Ishikawa (cell line): ENCODE results near the gene VAMP4.

Source experiments
- CEBPB ChIP-seq: IDR thresholded peaks from 2 replicates; pipeline ENCODE4 v1.6.1; 2012
- CREB1 ChIP-seq: IDR thresholded peaks from 2 replicates; pipeline ENCODE4 v1.6.1; 2012; ENCODE audit warnings: low read depth
- EP300 ChIP-seq: IDR thresholded peaks from 2 replicates; pipeline ENCODE4 v1.6.1; 2012; ENCODE audit warnings: borderline replicate concordance
- FOXM1 ChIP-seq: IDR thresholded peaks from 2 replicates; pipeline ENCODE4 v1.6.1; 2012; ENCODE audit warnings: low read depth, borderline replicate concordance
- MAX ChIP-seq: IDR thresholded peaks from 2 replicates; pipeline ENCODE4 v1.6.1; 2012
- RAD21 ChIP-seq: IDR thresholded peaks from 2 replicates; pipeline ENCODE4 v1.6.1; 2012; ENCODE audit warnings: low read depth
- TAF1 ChIP-seq: IDR thresholded peaks from 2 replicates; pipeline ENCODE4 v1.6.1; 2012; ENCODE audit warnings: low read depth, mild to moderate bottlenecking
- TCF12 ChIP-seq: IDR thresholded peaks from 2 replicates; pipeline ENCODE4 v1.6.1; 2012; ENCODE audit warnings: low read depth
- USF1 ChIP-seq: IDR thresholded peaks from 2 replicates; pipeline ENCODE4 v1.6.1; 2012
- YY1 ChIP-seq: IDR thresholded peaks from 2 replicates; pipeline ENCODE4 v1.6.1; 2012; ENCODE audit warnings: low read depth
- TF ChIP-seq, protein P1 (sequence below): IDR thresholded peaks from 2 replicates; pipeline ENCODE4 v1.6.1; 2012; ENCODE audit warnings: low read depth, mild to moderate bottlenecking

DNA sequence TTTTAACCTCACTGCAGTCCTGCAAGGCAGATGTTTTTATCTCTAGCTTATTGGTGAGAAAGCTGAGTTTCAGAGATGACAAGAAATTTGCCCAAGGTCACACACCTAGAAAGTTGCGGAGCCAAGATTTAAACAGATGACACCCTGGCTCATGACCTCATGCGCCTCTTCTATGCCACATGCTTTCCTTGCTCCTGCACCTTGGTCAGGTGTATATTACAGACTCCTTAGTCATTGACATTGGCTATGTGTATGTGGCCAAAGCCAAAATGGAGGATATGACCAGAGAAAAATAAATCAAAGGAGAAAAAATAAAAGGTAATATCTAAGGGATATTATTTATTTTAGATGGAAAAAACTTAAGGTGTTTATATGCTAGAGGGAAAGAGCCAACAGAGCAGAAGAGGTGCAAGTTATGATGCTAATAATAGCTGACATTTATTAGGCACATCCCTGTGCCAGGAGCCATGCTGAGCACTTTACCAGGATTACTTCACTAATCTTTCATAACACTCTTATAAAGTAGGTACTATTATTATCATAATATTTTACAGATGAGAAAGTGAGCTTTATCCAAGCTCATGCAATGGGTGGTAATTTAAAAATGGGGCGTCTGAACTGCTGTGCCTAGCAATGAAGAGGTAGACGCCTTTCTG lies 75.6 kb downstream of the VAMP4 start:
- no peak for TF ChIP-seq TCF12
- no peak for TF ChIP-seq YY1
- no peak for TF ChIP-seq EP300
- no peak for TF ChIP-seq CEBPB
- no peak for TF ChIP-seq TAF1
- TF ChIP-seq, protein P1, sequence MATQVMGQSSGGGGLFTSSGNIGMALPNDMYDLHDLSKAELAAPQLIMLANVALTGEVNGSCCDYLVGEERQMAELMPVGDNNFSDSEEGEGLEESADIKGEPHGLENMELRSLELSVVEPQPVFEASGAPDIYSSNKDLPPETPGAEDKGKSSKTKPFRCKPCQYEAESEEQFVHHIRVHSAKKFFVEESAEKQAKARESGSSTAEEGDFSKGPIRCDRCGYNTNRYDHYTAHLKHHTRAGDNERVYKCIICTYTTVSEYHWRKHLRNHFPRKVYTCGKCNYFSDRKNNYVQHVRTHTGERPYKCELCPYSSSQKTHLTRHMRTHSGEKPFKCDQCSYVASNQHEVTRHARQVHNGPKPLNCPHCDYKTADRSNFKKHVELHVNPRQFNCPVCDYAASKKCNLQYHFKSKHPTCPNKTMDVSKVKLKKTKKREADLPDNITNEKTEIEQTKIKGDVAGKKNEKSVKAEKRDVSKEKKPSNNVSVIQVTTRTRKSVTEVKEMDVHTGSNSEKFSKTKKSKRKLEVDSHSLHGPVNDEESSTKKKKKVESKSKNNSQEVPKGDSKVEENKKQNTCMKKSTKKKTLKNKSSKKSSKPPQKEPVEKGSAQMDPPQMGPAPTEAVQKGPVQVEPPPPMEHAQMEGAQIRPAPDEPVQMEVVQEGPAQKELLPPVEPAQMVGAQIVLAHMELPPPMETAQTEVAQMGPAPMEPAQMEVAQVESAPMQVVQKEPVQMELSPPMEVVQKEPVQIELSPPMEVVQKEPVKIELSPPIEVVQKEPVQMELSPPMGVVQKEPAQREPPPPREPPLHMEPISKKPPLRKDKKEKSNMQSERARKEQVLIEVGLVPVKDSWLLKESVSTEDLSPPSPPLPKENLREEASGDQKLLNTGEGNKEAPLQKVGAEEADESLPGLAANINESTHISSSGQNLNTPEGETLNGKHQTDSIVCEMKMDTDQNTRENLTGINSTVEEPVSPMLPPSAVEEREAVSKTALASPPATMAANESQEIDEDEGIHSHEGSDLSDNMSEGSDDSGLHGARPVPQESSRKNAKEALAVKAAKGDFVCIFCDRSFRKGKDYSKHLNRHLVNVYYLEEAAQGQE: no peak
- no peak for TF ChIP-seq MAX
- no peak for TF ChIP-seq USF1
- TF ChIP-seq RAD21: no peak
- no peak for TF ChIP-seq CREB1
- TF ChIP-seq FOXM1: no peak
